Activated B cell treated with CpG ODN at 0.5 μM for 24 hours (primary cell): ENCODE results near the gene PTPN14. TPM values are rescaled to one million over a fixed set of nuclear protein-coding genes. Genes with fewer than 3 reads are reported as not detected.

Experiments used
- ATAC-seq: fragments of 200-7000 bp; cut with Tn5 transposase; one replicate; pipeline ENCODE4 v1.10.0; 2021; ENCODE audit warnings: low read depth, mild to moderate bottlenecking, moderate library complexity
- CTCF ChIA-PET: fragments of 350-600 bp; sonication (Branson Sonifier 250); formaldehyde crosslinking; loops from one replicate; lab custom pipeline; 2021; ENCODE audit warnings: antibody characterized with exemption; lab: Charles Lee
- POLR2A ChIA-PET: fragments of 350-600 bp; sonication (Branson Sonifier 250); formaldehyde crosslinking; loops from one replicate; lab custom pipeline; 2021; ENCODE audit warnings: antibody characterized with exemption; lab: Charles Lee
- DNase-seq: peaks from one replicate; pipeline ENCODE4 v3.0.0; 2022
- H3K27ac Mint-ChIP-seq: one replicate; pipeline ENCODE4 v1.8.0; 2020; ENCODE audit warnings: mixed read lengths
- H3K27me3 Mint-ChIP-seq: one replicate; pipeline ENCODE4 v1.8.0; 2021; ENCODE audit warnings: mixed read lengths
- H3K36me3 Mint-ChIP-seq: one replicate; pipeline ENCODE4 v1.8.0; 2021; ENCODE audit warnings: low read depth, mixed read lengths
- H3K4me1 Mint-ChIP-seq: one replicate; pipeline ENCODE4 v1.8.0; 2021; ENCODE audit warnings: mixed read lengths
- H3K4me3 Mint-ChIP-seq: one replicate; pipeline ENCODE4 v1.8.0; 2020; ENCODE audit warnings: mild to moderate bottlenecking, mixed read lengths
- H3K9me3 Mint-ChIP-seq: one replicate; pipeline ENCODE4 v1.8.0; 2020; ENCODE audit warnings: mixed read lengths
- intact Hi-C: fragments of 100-400 bp; cut with micrococcal nuclease; formaldehyde crosslinking; loops from one replicate; pipeline ENCODE4 v1.15.1; 2024
- total RNA-seq: library from RNA; stranded (reverse); gene quantifications from 2 replicates; pipeline ENCODE4 v1.2.3, GENCODE V29; 2022
- TF ChIP-seq, protein P1 (sequence below): fragments of 200-600 bp; IDR thresholded peaks from one replicate; pipeline ENCODE4 v1.8.0; 2022; ENCODE audit warnings: antibody characterized with exemption, mild to moderate bottlenecking

The PTPN14 gene
- total RNA-seq, 1 donor from 2014 or later: not detected

DNA sequence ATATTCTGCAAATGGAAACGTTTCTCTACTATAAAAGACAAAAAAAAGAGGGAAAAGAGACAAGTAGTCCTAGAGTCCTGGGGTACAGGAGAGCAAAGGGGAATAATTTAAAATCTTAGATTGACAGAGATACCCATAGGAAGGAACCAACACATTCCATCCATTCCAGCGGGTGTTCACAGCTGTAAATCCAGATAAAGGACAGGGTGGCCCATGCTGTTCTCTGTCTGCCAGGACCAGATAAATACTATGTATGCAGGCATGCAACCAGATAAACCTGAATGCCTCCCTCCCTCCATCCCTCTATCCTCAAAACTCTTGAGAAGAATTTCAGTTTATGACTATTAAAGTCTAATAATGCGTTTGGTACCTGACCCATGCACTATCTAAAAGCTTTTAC lies 131.8 kb downstream of the PTPN14 start:
- ChIA-PET CTCF (no interaction called here), POLR2A (no interaction called here)
- Mint-ChIP-seq H3K36me3 (no peaks in the 10 kb centered on the region), H3K27me3 (peaks cover 8% of the 10 kb centered on the region), H3K4me1 (no peaks in the 10 kb centered on the region), H3K9me3 (peaks cover 3% of the 10 kb centered on the region), H3K4me3 (no peak overlapping the region), H3K27ac (no peak overlapping the region)
- TF ChIP-seq, protein P1, sequence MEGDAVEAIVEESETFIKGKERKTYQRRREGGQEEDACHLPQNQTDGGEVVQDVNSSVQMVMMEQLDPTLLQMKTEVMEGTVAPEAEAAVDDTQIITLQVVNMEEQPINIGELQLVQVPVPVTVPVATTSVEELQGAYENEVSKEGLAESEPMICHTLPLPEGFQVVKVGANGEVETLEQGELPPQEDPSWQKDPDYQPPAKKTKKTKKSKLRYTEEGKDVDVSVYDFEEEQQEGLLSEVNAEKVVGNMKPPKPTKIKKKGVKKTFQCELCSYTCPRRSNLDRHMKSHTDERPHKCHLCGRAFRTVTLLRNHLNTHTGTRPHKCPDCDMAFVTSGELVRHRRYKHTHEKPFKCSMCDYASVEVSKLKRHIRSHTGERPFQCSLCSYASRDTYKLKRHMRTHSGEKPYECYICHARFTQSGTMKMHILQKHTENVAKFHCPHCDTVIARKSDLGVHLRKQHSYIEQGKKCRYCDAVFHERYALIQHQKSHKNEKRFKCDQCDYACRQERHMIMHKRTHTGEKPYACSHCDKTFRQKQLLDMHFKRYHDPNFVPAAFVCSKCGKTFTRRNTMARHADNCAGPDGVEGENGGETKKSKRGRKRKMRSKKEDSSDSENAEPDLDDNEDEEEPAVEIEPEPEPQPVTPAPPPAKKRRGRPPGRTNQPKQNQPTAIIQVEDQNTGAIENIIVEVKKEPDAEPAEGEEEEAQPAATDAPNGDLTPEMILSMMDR: no peak
- DNase-seq (no peak), ATAC-seq (no peak)
- intact Hi-C loops: no loop called here

DNA sequence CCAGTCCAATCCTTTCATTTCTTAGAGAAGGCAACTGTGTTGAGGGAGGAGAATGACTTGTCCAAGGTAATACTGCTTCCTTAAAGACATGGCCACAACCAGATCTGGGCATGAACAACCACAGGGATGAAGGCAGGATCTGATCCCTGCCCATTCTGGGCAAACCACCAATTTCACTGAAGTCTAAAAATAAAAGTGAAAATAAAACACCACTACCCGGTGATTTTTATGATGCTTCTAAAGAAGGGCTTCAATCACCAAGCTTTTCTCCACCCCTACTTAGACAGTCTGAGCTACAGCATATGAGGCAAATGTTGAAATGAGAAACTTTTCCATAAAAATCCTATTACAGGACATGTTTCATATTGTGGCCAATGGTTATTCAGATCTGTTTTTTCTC lies 133.0 kb downstream of the PTPN14 start:
- Mint-ChIP-seq H3K4me1 (no peaks in the 10 kb centered on the region), H3K27me3 (peaks cover 8% of the 10 kb centered on the region), H3K4me3 (no peak overlapping the region), H3K36me3 (no peaks in the 10 kb centered on the region), H3K27ac (no peak overlapping the region), H3K9me3 (peaks cover 3% of the 10 kb centered on the region)
- ChIA-PET POLR2A (no interaction called here), CTCF (no interaction called here)
- TF ChIP-seq, protein P1: no peak
- intact Hi-C loops: no loop called here
- DNase-seq: no peak
- no peak for ATAC-seq

DNA sequence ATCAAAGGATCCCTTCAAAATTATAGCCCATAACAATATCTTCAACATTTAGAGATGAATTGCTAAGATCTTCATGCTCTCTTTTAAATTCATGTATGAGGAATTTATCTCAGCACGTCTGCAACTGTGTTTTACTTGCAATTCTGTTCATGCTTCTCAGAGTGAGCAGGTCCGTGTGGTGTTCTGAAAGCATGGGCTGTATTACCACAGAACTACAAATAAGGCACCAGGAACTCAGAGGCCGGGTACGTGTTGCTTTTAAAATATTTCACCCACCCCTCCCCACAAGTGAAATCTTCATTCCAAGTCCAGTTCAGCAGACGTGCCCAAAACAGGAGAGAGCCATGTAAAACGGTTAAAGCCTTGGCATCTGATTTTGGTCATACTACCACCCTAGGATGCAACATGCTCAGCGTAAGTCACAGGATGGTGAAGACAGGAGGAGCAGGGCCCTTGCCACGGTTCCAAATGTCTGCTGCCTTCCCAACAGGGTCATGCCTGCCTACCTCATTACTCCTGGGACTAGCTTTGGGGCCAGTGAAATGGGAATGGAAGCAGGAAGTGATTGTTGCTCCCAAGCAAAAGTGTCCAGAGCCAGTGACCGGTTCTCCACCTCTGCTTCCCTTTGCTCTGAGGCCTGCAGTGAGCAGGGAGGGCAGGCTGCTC lies 133.7 kb downstream of the PTPN14 start:
- DNase-seq (no peak), ATAC-seq (no peak)
- intact Hi-C loops: no loop called here
- ChIA-PET POLR2A (no interaction called here), CTCF (no interaction called here)
- no peak overlapping the region for H3K4me3 Mint-ChIP-seq
- H3K27ac Mint-ChIP-seq: no peak overlapping the region
- H3K9me3 Mint-ChIP-seq: peaks cover 3% of the 10 kb centered on the region
- no peaks in the 10 kb centered on the region for H3K4me1 Mint-ChIP-seq
- TF ChIP-seq, protein P1: no peak
- H3K27me3 Mint-ChIP-seq: peaks cover 7% of the 10 kb centered on the region
- H3K36me3 Mint-ChIP-seq: no peaks in the 10 kb centered on the region

DNA sequence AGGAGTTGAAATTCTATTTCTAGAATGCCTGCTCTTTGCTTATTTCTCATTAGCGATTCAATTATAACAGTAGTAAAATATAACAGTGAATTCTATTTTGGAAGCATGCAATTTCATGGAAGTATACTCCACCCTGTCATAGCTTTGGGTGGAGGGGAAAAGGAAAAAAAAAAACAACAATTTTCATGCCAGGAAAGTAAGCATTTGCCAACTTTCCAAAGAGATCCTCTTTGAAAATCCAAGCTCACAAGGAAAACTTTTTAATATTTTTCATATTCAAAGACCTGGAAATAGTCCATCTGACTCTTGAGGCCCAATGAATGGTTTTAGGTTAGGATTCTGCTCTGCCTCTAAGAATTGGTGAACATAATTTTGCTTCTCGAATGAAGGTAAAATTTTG lies 134.5 kb downstream of the PTPN14 start:
- intact Hi-C loops: no loop called here
- peaks cover 7% of the 10 kb centered on the region for H3K27me3 Mint-ChIP-seq
- H3K4me3 Mint-ChIP-seq: no peak overlapping the region
- TF ChIP-seq, protein P1: no peak
- H3K36me3 Mint-ChIP-seq: no peaks in the 10 kb centered on the region
- ChIA-PET POLR2A (no interaction called here), CTCF (no interaction called here)
- no peak for DNase-seq
- no peaks in the 10 kb centered on the region for H3K4me1 Mint-ChIP-seq
- no peak overlapping the region for H3K27ac Mint-ChIP-seq
- no peak for ATAC-seq
- H3K9me3 Mint-ChIP-seq: peaks cover 3% of the 10 kb centered on the region

DNA sequence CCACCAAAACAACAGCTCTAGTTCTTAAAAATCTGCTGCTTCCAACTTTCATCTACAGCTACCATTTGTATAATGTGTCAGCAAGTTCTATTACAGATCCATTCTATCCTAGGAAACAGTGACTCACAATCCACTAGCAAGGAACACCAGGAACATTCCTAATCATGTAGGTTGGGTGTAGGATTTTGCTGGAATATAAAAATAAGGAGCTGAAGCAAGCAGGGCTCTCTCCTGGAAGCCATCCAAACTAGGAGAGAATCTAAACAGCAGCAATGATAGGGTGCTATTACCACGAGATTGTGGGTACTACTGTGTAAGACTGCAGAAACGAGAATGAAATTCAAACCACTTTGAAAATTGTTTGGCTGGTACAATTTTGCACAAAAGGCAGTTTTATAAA lies 135.0 kb downstream of the PTPN14 start:
- no peak overlapping the region for H3K27ac Mint-ChIP-seq
- CTCF ChIA-PET: no interaction called here
- TF ChIP-seq, protein P1: no peak

More for the DNA sequence above, 135.0 kb downstream of the PTPN14 start:
- no peak for DNase-seq
- H3K36me3 Mint-ChIP-seq: no peaks in the 10 kb centered on the region
- ATAC-seq: no peak
- H3K27me3 Mint-ChIP-seq: peaks cover 3% of the 10 kb centered on the region
- H3K4me3 Mint-ChIP-seq: no peak overlapping the region
- H3K9me3 Mint-ChIP-seq: no peaks in the 10 kb centered on the region
- POLR2A ChIA-PET: no interaction called here
- H3K4me1 Mint-ChIP-seq: no peaks in the 10 kb centered on the region
- intact Hi-C loops: no loop called here
